DOHH2 (cell line): ENCODE measurements around the gene MAG.

ENCODE experiments used
- EZH2phosphoT487 ChIP-seq: fragments of 200-600 bp; sonication (generic); IDR thresholded peaks from 2 replicates; pipeline ENCODE4 v1.6.1; 2017; ENCODE audit warnings: borderline replicate concordance, mild to moderate bottlenecking, antibody characterized with exemption, low read length, moderate library complexity, mixed read lengths
- TF ChIP-seq, protein P1 (sequence below): fragments of 200-600 bp; sonication (generic); IDR thresholded peaks from one replicate; pipeline ENCODE4 v1.5.1; 2014; ENCODE audit warnings: antibody characterized with exemption, mild to moderate bottlenecking, low read depth, low read length; ENCODE audit not compliant: poor library complexity, severe bottlenecking

DNA sequence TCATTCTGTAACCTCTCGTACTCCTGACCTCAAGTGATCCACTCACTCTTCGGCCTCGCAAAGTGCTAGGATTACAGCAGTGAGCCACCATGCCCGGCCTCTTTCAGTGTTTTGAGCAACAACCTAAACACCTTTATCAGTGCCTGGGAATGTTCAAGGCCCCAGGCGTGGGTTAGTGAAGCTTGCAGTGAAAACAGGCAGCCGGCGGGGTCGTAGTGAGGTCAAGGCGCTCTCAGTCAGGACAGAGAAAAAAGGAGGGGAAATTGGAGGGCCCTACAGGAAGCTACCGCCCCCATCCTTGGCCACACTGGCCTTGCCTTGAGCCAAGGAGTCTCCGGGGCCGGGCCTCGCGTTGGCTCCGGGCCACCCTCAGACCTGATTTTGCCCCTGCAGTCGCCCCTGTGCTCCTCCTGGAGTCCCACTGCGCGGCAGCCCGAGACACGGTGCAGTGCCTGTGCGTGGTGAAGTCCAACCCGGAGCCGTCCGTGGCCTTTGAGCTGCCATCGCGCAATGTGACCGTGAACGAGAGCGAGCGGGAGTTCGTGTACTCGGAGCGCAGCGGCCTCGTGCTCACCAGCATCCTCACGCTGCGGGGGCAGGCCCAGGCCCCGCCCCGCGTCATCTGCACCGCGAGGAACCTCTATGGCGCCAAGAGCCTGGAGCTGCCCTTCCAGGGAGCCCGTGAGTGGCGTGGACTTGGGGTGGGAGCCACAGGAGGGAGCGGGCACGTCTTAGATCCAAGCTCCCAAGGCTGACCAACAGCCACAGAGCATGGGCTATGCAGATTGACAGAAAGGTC is 17.7 kb downstream of the MAG start:
- TF ChIP-seq, protein P1, sequence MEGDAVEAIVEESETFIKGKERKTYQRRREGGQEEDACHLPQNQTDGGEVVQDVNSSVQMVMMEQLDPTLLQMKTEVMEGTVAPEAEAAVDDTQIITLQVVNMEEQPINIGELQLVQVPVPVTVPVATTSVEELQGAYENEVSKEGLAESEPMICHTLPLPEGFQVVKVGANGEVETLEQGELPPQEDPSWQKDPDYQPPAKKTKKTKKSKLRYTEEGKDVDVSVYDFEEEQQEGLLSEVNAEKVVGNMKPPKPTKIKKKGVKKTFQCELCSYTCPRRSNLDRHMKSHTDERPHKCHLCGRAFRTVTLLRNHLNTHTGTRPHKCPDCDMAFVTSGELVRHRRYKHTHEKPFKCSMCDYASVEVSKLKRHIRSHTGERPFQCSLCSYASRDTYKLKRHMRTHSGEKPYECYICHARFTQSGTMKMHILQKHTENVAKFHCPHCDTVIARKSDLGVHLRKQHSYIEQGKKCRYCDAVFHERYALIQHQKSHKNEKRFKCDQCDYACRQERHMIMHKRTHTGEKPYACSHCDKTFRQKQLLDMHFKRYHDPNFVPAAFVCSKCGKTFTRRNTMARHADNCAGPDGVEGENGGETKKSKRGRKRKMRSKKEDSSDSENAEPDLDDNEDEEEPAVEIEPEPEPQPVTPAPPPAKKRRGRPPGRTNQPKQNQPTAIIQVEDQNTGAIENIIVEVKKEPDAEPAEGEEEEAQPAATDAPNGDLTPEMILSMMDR, result no peak
- no peak for TF ChIP-seq EZH2phosphoT487
